GDM1 (cell line): Measurements from ENCODE around the gene CTTN.
A peak's percentile ranks its signal among the peaks of the same experiment; 100 is the strongest.

Source experiments
- DNase-seq: peaks from one replicate; lab custom pipeline; 2025; lab: John Stamatoyannopoulos, UW

The CTTN gene

GRCh38 chr11:70397983-70398833 is at the start of gene CTTN:
TSS of gene CTTN (plus strand) at chr11:70398529. CDS start at chr11:70407298, 8,769 bp downstream.
- DNase-seq: peak; percentile 83

GRCh38 chr11:70348608-70349007 is 49.7 kb upstream of the CTTN start:
- no peak for DNase-seq

- DNase-seq: no peak
These were observed 46.7 kb upstream of the CTTN start for GRCh38 chr11:70351646-70352045.

- no peak for DNase-seq
These were observed 46.2 kb upstream of the CTTN start for GRCh38 chr11:70352100-70352499.

GRCh38 chr11:70352601-70353000 is 45.7 kb upstream of the CTTN start:
- no peak for DNase-seq

- no peak for DNase-seq
These were observed 45.0 kb upstream of the CTTN start for GRCh38 chr11:70353329-70353728.

GRCh38 chr11:70353900-70354568 is 44.3 kb upstream of the CTTN start:
- no peak for DNase-seq

GRCh38 chr11:70354629-70355028 is 43.7 kb upstream of the CTTN start:
- no peak for DNase-seq

GRCh38 chr11:70358753-70359152 is 39.6 kb upstream of the CTTN start:
- DNase-seq: peak; percentile 72

- no peak for DNase-seq
These were observed 38.7 kb upstream of the CTTN start for GRCh38 chr11:70359451-70360205.

GRCh38 chr11:70360211-70360610 is 38.1 kb upstream of the CTTN start:
- no peak for DNase-seq

- no peak for DNase-seq
These were observed 34.2 kb upstream of the CTTN start for GRCh38 chr11:70364178-70364577.

- peak; percentile 91 for DNase-seq
These were observed 33.4 kb upstream of the CTTN start for GRCh38 chr11:70364745-70365543.

GRCh38 chr11:70365544-70365927 is 32.8 kb upstream of the CTTN start:
- DNase-seq: no peak

GRCh38 chr11:70367071-70367470 is 31.3 kb upstream of the CTTN start:
- DNase-seq: no peak

- DNase-seq: no peak
These were observed 29.4 kb upstream of the CTTN start for GRCh38 chr11:70368961-70369360.

GRCh38 chr11:70371241-70371640 is 27.1 kb upstream of the CTTN start:
- no peak for DNase-seq

GRCh38 chr11:70372076-70372475 is 26.3 kb upstream of the CTTN start:
- DNase-seq: no peak

GRCh38 chr11:70376621-70377020 is 21.7 kb upstream of the CTTN start:
- DNase-seq: no peak

- DNase-seq: no peak
These were observed 20.7 kb upstream of the CTTN start for GRCh38 chr11:70377645-70378044.

GRCh38 chr11:70378506-70379134 is 19.7 kb upstream of the CTTN start:
- DNase-seq: no peak
